Activated naive CD8-positive, alpha-beta T cell (primary cell): ENCODE measurements around the gene ABHD12.

Experiments used
- H3K27ac Mint-ChIP-seq: one replicate; pipeline ENCODE4 v1.8.0; 2021; ENCODE audit warnings: mixed read lengths
- H3K27me3 Mint-ChIP-seq: one replicate; pipeline ENCODE4 v1.8.0; 2021; ENCODE audit warnings: mixed read lengths
- H3K36me3 Mint-ChIP-seq: one replicate; pipeline ENCODE4 v1.8.0; 2021; ENCODE audit warnings: mixed read lengths
- H3K4me1 Mint-ChIP-seq: one replicate; pipeline ENCODE4 v1.8.0; 2021; ENCODE audit warnings: low read depth, mixed read lengths
- H3K4me3 Mint-ChIP-seq: one replicate; pipeline ENCODE4 v1.8.0; 2021; ENCODE audit warnings: mild to moderate bottlenecking, mixed read lengths
- H3K9me3 Mint-ChIP-seq: one replicate; pipeline ENCODE4 v1.8.0; 2021; ENCODE audit warnings: low read depth, mixed read lengths

Gene ABHD12

GRCh38 chr20:25253606-25254275, 136.9 kb downstream of the ABHD12 start:
- H3K9me3 Mint-ChIP-seq, result no peaks in the 10 kb centered on the region
- peaks cover 80% of the 10 kb centered on the region for H3K4me1 Mint-ChIP-seq
- H3K27me3 Mint-ChIP-seq, result no peaks in the 10 kb centered on the region
- peak overlapping the region; percentile 17 for H3K27ac Mint-ChIP-seq
- H3K36me3 Mint-ChIP-seq, result no peaks in the 10 kb centered on the region
- no peak overlapping the region for H3K4me3 Mint-ChIP-seq

DNA sequence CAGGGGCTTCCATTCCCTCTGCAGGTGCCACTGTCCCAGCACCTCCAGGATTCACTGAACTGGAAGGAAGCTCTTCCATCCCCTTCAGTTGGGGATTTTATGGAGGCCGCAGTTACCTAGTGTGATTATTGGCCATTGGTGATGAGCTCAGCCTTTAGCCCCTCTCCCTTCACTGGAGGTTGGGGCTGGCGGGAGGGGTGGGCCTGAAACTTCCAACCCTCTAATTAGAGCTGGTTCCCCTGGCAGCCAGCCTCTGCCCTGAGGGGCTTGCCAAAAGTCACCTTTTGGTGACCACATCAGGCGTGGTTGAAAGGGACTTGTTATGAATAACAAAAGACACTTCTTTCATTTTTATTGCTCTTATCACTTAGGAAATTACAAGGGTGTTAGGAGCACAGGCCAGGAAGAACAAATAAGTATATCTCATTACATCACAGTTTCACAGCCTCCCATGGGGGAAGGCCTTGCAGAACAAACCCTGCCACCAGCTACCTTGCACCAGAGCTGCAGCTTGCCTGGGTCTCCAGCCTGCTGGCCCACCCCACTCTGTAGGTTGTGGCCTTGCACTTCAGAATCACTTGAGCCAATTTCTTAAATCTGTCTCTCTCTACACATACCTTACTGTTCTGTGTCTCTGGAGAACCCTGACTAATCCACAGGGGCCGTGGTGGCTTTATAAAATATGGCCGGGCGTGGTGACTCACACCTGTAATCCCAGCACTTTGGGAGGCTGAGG, 137.8 kb downstream of the ABHD12 start:
- H3K4me3 Mint-ChIP-seq, result no peak overlapping the region
- H3K36me3 Mint-ChIP-seq, result no peaks in the 10 kb centered on the region
- H3K4me1 Mint-ChIP-seq, result peaks cover 72% of the 10 kb centered on the region
- no peaks in the 10 kb centered on the region for H3K27me3 Mint-ChIP-seq
- H3K27ac Mint-ChIP-seq, result no peak overlapping the region
- H3K9me3 Mint-ChIP-seq, result no peaks in the 10 kb centered on the region

- Mint-ChIP-seq H3K27me3 (no peaks in the 10 kb centered on the region), H3K4me1 (peaks cover 68% of the 10 kb centered on the region), H3K36me3 (no peaks in the 10 kb centered on the region), H3K27ac (no peak overlapping the region), H3K4me3 (no peak overlapping the region), H3K9me3 (no peaks in the 10 kb centered on the region)
These were observed 138.4 kb downstream of the ABHD12 start for GRCh38 chr20:25252230-25252651.

DNA sequence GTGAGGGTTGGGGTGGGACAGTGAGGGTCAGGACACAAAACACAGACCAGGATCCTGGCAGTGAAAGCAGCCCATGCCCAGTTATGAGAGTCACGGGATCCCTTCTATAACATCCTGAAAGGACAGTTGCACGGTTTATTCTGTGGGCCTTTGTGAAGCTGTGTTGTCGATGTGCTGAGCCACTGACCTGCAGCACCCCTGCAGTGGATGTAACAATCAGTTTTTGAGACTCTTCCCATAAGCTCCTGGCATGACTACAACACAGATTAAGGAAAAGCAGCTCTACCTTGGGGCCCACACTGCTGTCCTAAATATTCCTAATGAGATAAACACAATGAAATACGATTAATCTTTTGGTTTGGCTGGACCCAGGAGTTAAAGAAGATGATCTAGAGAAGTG, 139.1 kb downstream of the ABHD12 start:
- no peaks in the 10 kb centered on the region for H3K36me3 Mint-ChIP-seq
- H3K4me1 Mint-ChIP-seq, result peaks cover 71% of the 10 kb centered on the region
- H3K4me3 Mint-ChIP-seq, result peak overlapping the region; percentile 94

GRCh38 chr20:25251019-25251418, 139.6 kb downstream of the ABHD12 start:
- Mint-ChIP-seq H3K27ac (peak overlapping the region; percentile 66), H3K4me3 (peak overlapping the region; percentile 94), H3K27me3 (no peaks in the 10 kb centered on the region), H3K36me3 (no peaks in the 10 kb centered on the region), H3K4me1 (peaks cover 67% of the 10 kb centered on the region), H3K9me3 (no peaks in the 10 kb centered on the region)

More for the DNA sequence above, 139.1 kb downstream of the ABHD12 start:
- Mint-ChIP-seq H3K27ac (no peak overlapping the region), H3K27me3 (no peaks in the 10 kb centered on the region), H3K9me3 (no peaks in the 10 kb centered on the region)

DNA sequence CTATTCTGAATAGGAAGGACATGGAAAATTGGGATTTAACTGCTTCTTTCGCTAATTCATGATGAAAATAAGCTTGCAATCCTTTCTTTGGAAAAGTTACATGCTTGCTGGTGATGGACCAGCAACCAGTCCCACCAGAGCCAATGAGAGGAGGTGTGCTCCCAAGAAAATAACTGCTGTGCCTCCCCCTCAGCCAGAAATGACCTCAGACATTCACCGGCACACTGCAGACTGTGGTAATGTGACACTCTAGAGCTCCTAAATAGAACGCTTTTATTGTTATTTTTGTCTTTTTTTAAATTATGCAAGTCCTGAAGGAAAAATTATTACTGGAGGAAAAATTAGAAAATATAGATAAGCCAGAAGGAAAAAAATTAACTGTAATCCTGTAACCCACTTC, 140.1 kb downstream of the ABHD12 start:
- H3K9me3 Mint-ChIP-seq, result no peaks in the 10 kb centered on the region
- no peaks in the 10 kb centered on the region for H3K27me3 Mint-ChIP-seq
- H3K36me3 Mint-ChIP-seq, result no peaks in the 10 kb centered on the region
- H3K4me3 Mint-ChIP-seq, result peak overlapping the region; percentile 94
- peak overlapping the region; percentile 16 for H3K27ac Mint-ChIP-seq
- peaks cover 64% of the 10 kb centered on the region for H3K4me1 Mint-ChIP-seq
